NT2/D1 (cell line): ENCODE data around the gene CHRNB4.

Source experiments
- DNase-seq: peaks from one replicate; pipeline ENCODE4 v3.0.0-alpha.2; 2011; ENCODE audit warnings: low read depth, low spot score
- H3K27me3 ChIP-seq: 2 replicates; pipeline ENCODE4 v1.6.0; 2011; ENCODE audit warnings: mild to moderate bottlenecking; ENCODE audit not compliant: insufficient read length, insufficient read depth
- H3K36me3 ChIP-seq: 2 replicates; pipeline ENCODE4 v1.6.1; 2011; ENCODE audit warnings: mild to moderate bottlenecking, low read length, mixed read lengths; ENCODE audit not compliant: insufficient read depth, insufficient read length
- H3K4me1 ChIP-seq: 2 replicates; pipeline ENCODE4 v1.5.1; 2011; ENCODE audit not compliant: insufficient read depth, insufficient read length
- H3K4me3 ChIP-seq: 2 replicates; pipeline ENCODE4 v1.5.1; 2011; ENCODE audit warnings: low read depth; ENCODE audit not compliant: insufficient read length
- H3K9ac ChIP-seq: 2 replicates; pipeline ENCODE4 v1.6.0; 2011; ENCODE audit warnings: low read depth; ENCODE audit not compliant: insufficient read length
- H3K9me3 ChIP-seq: 2 replicates; pipeline ENCODE4 v1.5.1; 2011; ENCODE audit warnings: mild to moderate bottlenecking, low read length; ENCODE audit not compliant: insufficient read depth
- SUZ12 ChIP-seq: IDR thresholded peaks from 2 replicates; pipeline ENCODE4 v1.6.1; 2011; ENCODE audit not compliant: insufficient read length, insufficient read depth; ENCODE audit errors: extremely low read depth
- YY1 ChIP-seq: IDR thresholded peaks from 2 replicates; pipeline ENCODE4 v1.6.1; 2011; ENCODE audit not compliant: insufficient read length, insufficient read depth
- ZNF274 ChIP-seq: IDR thresholded peaks from 2 replicates; pipeline ENCODE4 v1.6.1; 2011; ENCODE audit warnings: mild to moderate bottlenecking, low read depth, low read length

The CHRNB4 gene

GRCh38 chr15:78628227-78628626, 12.8 kb downstream of the CHRNB4 start:
- peaks cover 3% of the 10 kb centered on the region for H3K27me3 ChIP-seq
- TF ChIP-seq YY1 (no peak), ZNF274 (no peak), SUZ12 (no peak)
- no peaks in the 10 kb centered on the region for H3K36me3 ChIP-seq
- no peak overlapping the region for H3K4me3 ChIP-seq
- peaks cover 5% of the 10 kb centered on the region; the same call in 1 of the 2 replicates for H3K9me3 ChIP-seq
- no peak overlapping the region for H3K9ac ChIP-seq
- H3K4me1 ChIP-seq, result no peaks in the 10 kb centered on the region
- no peak for DNase-seq

GRCh38 chr15:78627348-78627747, 13.7 kb downstream of the CHRNB4 start:
- Histone ChIP-seq H3K27me3 (peaks cover 8% of the 10 kb centered on the region), H3K9ac (no peak overlapping the region), H3K4me1 (no peaks in the 10 kb centered on the region), H3K36me3 (no peaks in the 10 kb centered on the region), H3K9me3 (no peaks in the 10 kb centered on the region), H3K4me3 (no peak overlapping the region)
- TF ChIP-seq YY1, result no peak
- DNase-seq, result no peak

DNA sequence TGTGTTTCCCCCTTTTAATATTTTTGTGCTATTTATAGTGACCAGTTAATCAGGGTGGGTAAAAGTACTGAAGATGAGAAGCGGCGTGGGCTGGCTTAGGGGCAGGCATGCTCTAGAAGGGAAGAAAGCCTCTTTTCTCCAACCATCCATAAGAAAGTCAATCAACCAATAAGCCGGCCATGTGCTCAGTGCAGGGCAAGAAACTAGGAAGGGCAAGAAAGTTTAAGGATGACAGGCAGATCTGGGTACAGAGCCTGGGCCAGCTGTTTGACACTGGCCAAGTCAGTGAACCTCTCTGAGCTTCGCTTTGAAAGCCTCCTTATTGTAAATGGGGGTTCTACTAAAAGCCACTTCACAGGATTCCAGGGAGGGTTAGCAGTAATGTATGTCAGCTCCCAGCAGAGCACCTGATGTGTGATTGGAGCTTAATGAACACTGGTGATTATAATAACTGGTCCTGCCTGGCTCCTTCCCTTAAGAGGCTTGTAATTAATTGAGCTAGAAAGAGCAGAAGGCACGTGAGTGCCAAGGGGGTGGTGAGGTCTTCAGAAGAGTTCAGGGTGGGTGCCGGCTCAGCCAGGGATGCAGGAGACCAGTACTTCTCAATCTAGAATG, 14.5 kb downstream of the CHRNB4 start:
- TF ChIP-seq YY1, result no peak
- TF ChIP-seq ZNF274, result no peak
- no peak for TF ChIP-seq SUZ12
- H3K4me3 ChIP-seq, result no peak overlapping the region
- H3K27me3 ChIP-seq, result peaks cover 16% of the 10 kb centered on the region
- no peaks in the 10 kb centered on the region for H3K9me3 ChIP-seq
- DNase-seq, result no peak
- no peak overlapping the region for H3K9ac ChIP-seq
- no peaks in the 10 kb centered on the region for H3K4me1 ChIP-seq
- H3K36me3 ChIP-seq, result no peaks in the 10 kb centered on the region

GRCh38 chr15:78625606-78626280, 15.3 kb downstream of the CHRNB4 start:
- H3K4me3 ChIP-seq, result no peak overlapping the region
- H3K36me3 ChIP-seq, result no peaks in the 10 kb centered on the region
- H3K4me1 ChIP-seq, result no peaks in the 10 kb centered on the region
- no peak for DNase-seq
- H3K27me3 ChIP-seq, result peaks cover 22% of the 10 kb centered on the region
- no peaks in the 10 kb centered on the region for H3K9me3 ChIP-seq
- no peak for TF ChIP-seq ZNF274
- TF ChIP-seq YY1, result no peak
- TF ChIP-seq SUZ12, result no peak
- H3K9ac ChIP-seq, result peak overlapping the region; percentile 39

- Histone ChIP-seq H3K27me3 (peaks cover 30% of the 10 kb centered on the region), H3K9me3 (no peaks in the 10 kb centered on the region), H3K4me1 (no peaks in the 10 kb centered on the region), H3K9ac (no peak overlapping the region), H3K4me3 (no peak overlapping the region), H3K36me3 (no peaks in the 10 kb centered on the region)
- no peak for DNase-seq
- TF ChIP-seq ZNF274, result no peak
- no peak for TF ChIP-seq YY1
- no peak for TF ChIP-seq SUZ12
Measured at GRCh38 chr15:78624651-78625590, 16.1 kb downstream of the CHRNB4 start.

GRCh38 chr15:78623786-78624497, 17.1 kb downstream of the CHRNB4 start:
- H3K36me3 ChIP-seq, result no peaks in the 10 kb centered on the region
- TF ChIP-seq SUZ12 (no peak), ZNF274 (no peak), YY1 (no peak)
- peaks cover 4% of the 10 kb centered on the region; the same call in 1 of the 2 replicates for H3K9me3 ChIP-seq
- H3K4me3 ChIP-seq, result no peak overlapping the region
- H3K9ac ChIP-seq, result no peak overlapping the region
- H3K27me3 ChIP-seq, result peaks cover 35% of the 10 kb centered on the region
- DNase-seq, result no peak
- H3K4me1 ChIP-seq, result peaks cover 5% of the 10 kb centered on the region
